Glutamatergic neuron (in vitro differentiated cells): Measurements from ENCODE around the gene SPRY1. TPM values are rescaled to one million over a fixed set of nuclear protein-coding genes. Genes with fewer than 3 reads are reported as not detected.

Experiments
- DNase-seq: peaks from one replicate; pipeline ENCODE4 v3.0.0; 2022
- H3K27ac Mint-ChIP-seq: one replicate; pipeline ENCODE4 v1.8.0; 2020; ENCODE audit warnings: mild to moderate bottlenecking, mixed read lengths, inconsistent platforms; ENCODE audit not compliant: unreplicated experiment
- H3K27me3 Mint-ChIP-seq: one replicate; pipeline ENCODE4 v1.8.0; 2020; ENCODE audit warnings: mild to moderate bottlenecking, moderate library complexity, mixed read lengths, inconsistent platforms; ENCODE audit not compliant: unreplicated experiment
- H3K36me3 Mint-ChIP-seq: one replicate; pipeline ENCODE4 v1.8.0; 2020; ENCODE audit warnings: mild to moderate bottlenecking, mixed read lengths, inconsistent platforms; ENCODE audit not compliant: unreplicated experiment
- H3K4me1 Mint-ChIP-seq: one replicate; pipeline ENCODE4 v1.8.0; 2020; ENCODE audit warnings: mild to moderate bottlenecking, low read depth, mixed read lengths, inconsistent platforms; ENCODE audit not compliant: unreplicated experiment
- H3K4me3 Mint-ChIP-seq: one replicate; pipeline ENCODE4 v1.8.0; 2020; ENCODE audit warnings: mild to moderate bottlenecking, mixed read lengths, inconsistent platforms; ENCODE audit not compliant: unreplicated experiment
- H3K9me3 Mint-ChIP-seq: one replicate; pipeline ENCODE4 v1.8.0; 2020; ENCODE audit warnings: mild to moderate bottlenecking, moderate library complexity, mixed read lengths, inconsistent platforms; ENCODE audit not compliant: unreplicated experiment
- total RNA-seq: library from RNA; stranded (reverse); fragmentation: NEBNext Ultra II Directional; extraction: Animal tissue kit (Norgen Biotek cat#: 25700); gene quantifications from one replicate; pipeline ENCODE4 v1.2.1, GENCODE V29; 2021; ENCODE audit not compliant: unreplicated experiment
- TF ChIP-seq, protein P1 (sequence below): fragments of 200-600 bp; sonication (generic); IDR thresholded peaks from one replicate; pipeline ENCODE4 v1.5.0; 2021; ENCODE audit not compliant: partially characterized antibody, unreplicated experiment

SPRY1 gene
- total RNA-seq, 1 donor from 2014 or later = 17.2 TPM

DNA sequence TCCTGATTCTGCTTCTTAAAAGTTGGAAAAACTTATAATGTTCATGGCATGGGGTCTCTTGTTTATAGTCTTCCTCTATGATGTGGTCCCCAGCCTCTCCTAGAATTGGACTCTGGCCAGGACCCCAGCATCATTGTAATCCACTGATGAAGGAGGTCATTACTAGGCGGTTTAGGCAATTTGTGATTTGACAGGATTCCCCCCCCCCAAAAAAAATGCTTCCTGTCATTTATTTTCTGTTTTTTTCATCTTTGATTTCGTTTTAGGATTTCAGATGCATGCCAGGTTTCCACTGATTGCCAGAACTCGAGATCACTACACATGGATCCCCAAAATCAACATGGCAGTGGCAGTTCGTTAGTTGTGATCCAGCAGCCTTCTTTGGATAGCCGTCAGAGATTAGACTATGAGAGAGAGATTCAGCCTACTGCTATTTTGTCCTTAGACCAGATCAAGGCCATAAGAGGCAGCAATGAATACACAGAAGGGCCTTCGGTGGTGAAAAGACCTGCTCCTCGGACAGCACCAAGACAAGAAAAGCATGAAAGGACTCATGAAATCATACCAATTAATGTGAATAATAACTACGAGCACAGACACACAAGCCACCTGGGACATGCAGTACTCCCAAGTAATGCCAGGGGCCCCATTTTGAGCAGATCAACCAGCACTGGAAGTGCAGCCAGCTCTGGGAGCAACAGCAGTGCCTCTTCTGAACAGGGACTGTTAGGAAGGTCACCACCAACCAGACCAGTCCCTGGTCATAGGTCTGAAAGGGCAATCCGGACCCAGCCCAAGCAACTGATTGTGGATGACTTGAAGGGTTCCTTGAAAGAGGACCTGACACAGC is 4.9 kb downstream of the SPRY1 start:
- H3K27me3 Mint-ChIP-seq = peaks cover 9% of the 10 kb centered on the region
- TF ChIP-seq, protein P1, sequence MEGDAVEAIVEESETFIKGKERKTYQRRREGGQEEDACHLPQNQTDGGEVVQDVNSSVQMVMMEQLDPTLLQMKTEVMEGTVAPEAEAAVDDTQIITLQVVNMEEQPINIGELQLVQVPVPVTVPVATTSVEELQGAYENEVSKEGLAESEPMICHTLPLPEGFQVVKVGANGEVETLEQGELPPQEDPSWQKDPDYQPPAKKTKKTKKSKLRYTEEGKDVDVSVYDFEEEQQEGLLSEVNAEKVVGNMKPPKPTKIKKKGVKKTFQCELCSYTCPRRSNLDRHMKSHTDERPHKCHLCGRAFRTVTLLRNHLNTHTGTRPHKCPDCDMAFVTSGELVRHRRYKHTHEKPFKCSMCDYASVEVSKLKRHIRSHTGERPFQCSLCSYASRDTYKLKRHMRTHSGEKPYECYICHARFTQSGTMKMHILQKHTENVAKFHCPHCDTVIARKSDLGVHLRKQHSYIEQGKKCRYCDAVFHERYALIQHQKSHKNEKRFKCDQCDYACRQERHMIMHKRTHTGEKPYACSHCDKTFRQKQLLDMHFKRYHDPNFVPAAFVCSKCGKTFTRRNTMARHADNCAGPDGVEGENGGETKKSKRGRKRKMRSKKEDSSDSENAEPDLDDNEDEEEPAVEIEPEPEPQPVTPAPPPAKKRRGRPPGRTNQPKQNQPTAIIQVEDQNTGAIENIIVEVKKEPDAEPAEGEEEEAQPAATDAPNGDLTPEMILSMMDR = no peak
- peaks cover 25% of the 10 kb centered on the region for H3K4me1 Mint-ChIP-seq
- H3K36me3 Mint-ChIP-seq = no peaks in the 10 kb centered on the region
- peak overlapping the region; percentile 62 for H3K27ac Mint-ChIP-seq
- peaks cover 11% of the 10 kb centered on the region for H3K9me3 Mint-ChIP-seq
- H3K4me3 Mint-ChIP-seq = peak overlapping the region; percentile 47
- DNase-seq = no peak

DNA sequence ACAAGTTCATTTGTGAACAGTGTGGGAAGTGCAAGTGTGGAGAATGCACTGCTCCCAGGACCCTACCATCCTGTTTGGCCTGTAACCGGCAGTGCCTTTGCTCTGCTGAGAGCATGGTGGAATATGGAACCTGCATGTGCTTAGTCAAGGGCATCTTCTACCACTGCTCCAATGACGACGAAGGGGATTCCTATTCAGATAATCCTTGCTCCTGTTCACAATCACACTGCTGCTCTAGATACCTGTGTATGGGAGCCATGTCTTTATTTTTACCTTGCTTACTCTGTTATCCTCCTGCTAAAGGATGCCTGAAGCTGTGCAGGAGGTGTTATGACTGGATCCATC is 5.5 kb downstream of the SPRY1 start:
- DNase-seq = no peak
- Mint-ChIP-seq H3K4me3 (no peak overlapping the region), H3K27ac (no peak overlapping the region), H3K36me3 (no peaks in the 10 kb centered on the region), H3K9me3 (peaks cover 15% of the 10 kb centered on the region), H3K4me1 (peaks cover 31% of the 10 kb centered on the region), H3K27me3 (peaks cover 12% of the 10 kb centered on the region)
- TF ChIP-seq, protein P1 = no peak

DNA sequence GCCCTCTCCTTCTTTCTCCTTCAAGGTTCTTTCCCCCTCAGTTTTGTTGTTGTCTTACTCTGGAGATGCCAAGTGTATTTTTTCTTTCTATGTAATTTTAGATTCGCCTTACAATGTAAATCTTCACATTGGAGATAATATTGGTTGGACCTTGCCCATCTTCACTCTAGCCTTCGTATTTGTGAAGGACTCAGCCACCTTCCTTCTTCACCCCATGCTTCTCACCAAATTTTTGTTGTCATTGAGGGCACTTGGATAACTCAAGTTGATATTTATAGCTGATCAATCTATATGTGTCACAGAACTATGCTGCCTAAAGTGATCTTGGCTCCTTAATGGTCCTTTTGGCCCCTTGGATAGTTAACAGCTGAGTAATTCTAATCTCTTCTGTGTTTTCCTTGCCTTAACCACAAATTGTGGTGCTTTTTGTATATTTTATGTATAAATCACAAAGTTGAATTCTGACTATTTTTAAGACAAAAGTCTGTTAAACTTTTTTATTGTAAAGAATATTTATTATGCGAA is 6.5 kb downstream of the SPRY1 start:
- no peak for DNase-seq
- TF ChIP-seq, protein P1 = no peak
- H3K27me3 Mint-ChIP-seq = peaks cover 11% of the 10 kb centered on the region
- H3K4me1 Mint-ChIP-seq = peaks cover 33% of the 10 kb centered on the region
- H3K27ac Mint-ChIP-seq = no peak overlapping the region
- no peak overlapping the region for H3K4me3 Mint-ChIP-seq
- peaks cover 13% of the 10 kb centered on the region for H3K9me3 Mint-ChIP-seq
- no peaks in the 10 kb centered on the region for H3K36me3 Mint-ChIP-seq

DNA sequence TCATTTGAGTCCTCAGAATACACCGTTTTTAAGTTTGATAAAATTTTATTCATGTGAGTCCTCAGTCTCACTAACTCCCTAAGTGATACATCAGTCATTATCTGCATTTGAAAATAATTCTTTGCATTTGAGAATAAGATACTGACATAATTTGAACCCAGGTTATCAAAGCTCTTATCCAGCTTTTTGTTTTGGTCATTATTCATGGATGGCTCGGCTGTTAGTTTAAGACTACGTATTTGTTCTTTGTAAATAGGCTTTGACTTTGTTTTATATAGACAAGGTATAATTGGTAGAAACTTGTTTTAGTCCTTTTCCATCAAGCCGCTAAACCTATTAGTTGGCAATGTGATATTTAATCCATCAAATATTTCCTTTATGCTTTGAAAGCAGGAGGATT is 7.9 kb downstream of the SPRY1 start:
- H3K4me3 Mint-ChIP-seq = no peak overlapping the region
- H3K4me1 Mint-ChIP-seq = peaks cover 32% of the 10 kb centered on the region
- no peak overlapping the region for H3K27ac Mint-ChIP-seq

More for the DNA sequence above, 7.9 kb downstream of the SPRY1 start:
- Mint-ChIP-seq H3K27me3 (peaks cover 7% of the 10 kb centered on the region), H3K9me3 (peaks cover 10% of the 10 kb centered on the region), H3K36me3 (no peaks in the 10 kb centered on the region)
- no peak for DNase-seq
- TF ChIP-seq, protein P1 = no peak
